ENCODE results near the gene DBP.
A peak's percentile ranks its signal among the peaks of the same experiment; 100 is the strongest.

Gene DBP

GRCh38 chr19:48624791-48625723, 12.1 kb downstream of the DBP start:
- DNase-seq = no peak

GRCh38 chr19:48624067-48624594, 13.0 kb downstream of the DBP start:
- peak; percentile 96 to 98 for DNase-seq

DNA sequence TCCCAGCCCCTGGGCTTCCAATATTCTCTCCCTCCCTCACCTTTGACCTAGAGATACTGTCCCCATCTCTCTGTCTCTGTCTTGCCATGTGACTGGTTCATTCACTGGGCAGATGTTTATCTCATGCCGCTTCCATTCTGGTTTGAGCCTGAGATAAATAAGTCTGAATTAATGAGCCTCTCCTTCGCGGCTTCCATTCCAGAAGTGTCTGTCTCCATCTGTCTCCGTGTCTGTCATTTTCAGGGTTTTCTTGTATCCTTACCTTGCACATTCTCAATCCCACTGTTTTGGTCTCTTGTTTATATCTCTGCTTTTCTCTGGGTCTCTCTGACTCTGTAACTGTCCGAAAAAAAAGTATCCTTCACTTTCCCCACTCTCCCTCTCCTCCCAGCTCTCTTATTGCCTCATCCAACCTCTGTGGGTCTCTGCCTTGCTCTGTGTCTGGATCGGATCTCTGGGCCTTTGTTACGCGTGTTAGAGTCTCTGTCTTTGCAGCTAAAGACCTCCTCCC, 13.6 kb downstream of the DBP start:
- DNase-seq = no peak

GRCh38 chr19:48619692-48620585, 17.2 kb downstream of the DBP start:
- no peak for DNase-seq

DNA sequence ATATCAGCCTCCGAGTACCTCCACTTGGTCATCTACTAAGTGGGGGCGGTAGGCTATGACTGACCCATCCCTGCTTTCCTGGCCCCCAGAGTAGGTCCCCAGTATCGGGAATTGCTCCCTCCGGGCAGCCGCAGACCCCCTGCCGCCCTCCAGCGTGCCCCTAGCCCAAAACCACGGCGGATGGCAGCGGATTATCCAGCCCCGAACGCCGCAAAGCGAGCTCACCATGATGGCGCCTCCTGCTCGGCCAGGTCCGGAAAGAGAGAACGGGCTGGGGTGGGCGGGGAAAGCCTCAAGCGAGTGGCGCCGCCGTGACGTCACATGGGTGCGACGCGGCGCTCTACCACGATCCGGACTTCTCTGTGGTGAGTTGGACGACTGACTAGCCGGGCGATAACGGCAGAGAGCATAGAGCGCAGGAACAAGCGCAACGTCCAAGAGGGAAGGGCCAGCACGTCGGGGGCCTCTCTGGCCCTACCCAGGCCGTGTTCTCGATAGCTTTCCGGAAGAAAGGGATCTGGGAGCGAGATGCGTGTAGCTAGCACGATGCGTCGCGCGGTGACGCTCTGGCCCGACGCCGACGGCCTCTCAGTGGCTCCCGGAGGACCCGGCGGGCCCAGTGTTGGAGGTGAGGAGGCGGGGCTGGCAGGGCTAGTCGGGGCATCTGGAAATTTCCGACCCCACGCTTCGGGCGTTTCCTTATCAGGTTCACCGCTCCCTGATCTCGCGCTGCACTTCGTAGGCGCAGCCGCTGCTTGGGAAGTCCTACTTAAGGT, 18.1 kb downstream of the DBP start, which contains the start of the genes RPL18 and SPHK2:
TSS of gene RPL18 (minus strand) at position 263 of the 776 bp plus-strand sequence. CDS start at position 228, 35 bp downstream.
TSS of gene SPHK2 (plus strand) at position 591 of the 776 bp plus-strand sequence. CDS start 1,009 bp downstream, outside the sequence.
- DNase-seq = peak; percentile 97 to 99

- DNase-seq = no peak
These were observed 18.8 kb downstream of the DBP start for GRCh38 chr19:48618278-48618915.

DNA sequence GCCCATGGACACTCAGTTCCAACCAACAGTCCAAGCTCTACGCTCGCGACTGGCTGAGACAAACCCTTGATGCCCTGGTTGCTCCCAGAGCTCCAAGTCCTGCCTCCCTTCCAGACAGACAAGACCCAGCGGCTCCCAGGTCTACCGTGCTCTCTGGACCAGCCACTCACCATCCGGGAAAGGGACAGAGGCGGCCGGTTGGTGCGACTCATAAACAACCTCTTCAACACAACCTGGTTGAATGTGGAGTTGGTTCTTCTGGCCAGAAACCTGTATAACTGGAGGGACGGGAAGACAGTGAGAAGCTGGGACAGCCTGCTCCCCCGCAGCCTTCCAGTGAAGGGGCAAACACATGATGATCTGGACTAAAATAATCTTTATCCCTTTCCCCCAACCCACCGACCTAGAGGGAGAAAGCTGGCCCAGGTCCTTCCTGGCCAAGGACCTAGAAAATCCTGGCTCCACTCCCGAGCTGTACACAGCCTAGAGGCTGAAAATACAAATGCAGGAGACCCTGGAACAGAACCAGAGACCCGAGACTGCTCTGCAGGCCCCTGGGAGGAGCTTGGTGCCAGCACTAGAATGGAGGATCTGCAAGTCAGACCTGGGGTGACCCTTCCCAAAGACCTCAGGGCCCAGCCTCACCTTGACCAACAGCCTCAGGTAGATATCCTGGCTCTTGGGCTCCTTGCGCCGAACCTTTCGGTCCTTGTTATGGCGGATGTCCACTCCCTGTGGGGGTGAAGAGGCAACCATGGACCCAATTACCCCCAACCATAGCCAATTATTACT, 19.8 kb downstream of the DBP start:
- no peak for DNase-seq

- DNase-seq = no peak
These were observed 20.6 kb downstream of the DBP start for GRCh38 chr19:48616491-48617056.

GRCh38 chr19:48616041-48616436, 21.1 kb downstream of the DBP start:
- peak in 1 of 2 experiments; percentile 16 for DNase-seq

DNA sequence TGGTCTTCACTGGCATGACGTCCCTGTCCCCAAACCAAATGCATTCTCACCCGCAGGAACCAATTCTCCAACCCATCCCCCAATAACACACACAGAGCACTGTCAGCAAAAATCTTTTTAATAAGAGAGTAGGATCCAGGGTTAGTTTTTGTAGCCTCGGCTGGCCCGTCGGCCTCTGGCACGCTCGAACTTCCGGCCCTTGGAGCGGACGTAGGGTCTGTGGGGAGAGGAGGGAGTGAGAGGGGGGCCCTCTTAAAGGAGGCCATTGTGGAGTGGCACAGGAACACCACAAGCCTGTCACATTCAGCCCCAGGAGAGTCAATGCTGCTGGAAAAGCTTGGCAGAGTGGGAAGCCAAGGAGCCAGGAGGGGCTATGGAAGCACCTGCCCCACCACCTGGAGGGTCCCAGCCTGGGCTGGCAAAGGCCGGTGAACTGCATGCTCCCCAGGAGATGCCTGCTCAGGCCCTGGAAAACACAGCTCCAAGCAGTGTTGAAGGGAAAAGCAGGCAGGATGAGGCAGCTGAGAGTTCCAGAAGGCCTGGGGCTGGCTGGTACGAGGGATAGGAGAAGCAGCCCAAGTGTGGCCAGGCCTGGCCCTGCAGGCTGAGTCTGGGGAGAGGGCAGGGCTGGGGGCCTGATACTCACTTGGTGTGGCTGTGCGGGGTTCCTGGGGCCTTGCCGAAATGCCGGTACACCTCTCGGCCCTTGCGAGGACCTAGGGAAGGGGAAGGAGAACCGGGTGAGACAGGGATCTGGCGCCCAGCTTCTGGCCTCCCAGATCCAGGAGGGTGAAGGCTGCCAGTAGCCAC, 21.7 kb downstream of the DBP start:
- DNase-seq = no peak

- DNase-seq = peak; percentile 23 to 64
These were observed 22.5 kb downstream of the DBP start, which contains the start of gene FAM83E for GRCh38 chr19:48614436-48615230. FAM83E (minus strand) TSS chr19:48615076; CDS start chr19:48613372, 1,704 bp downstream.

DNA sequence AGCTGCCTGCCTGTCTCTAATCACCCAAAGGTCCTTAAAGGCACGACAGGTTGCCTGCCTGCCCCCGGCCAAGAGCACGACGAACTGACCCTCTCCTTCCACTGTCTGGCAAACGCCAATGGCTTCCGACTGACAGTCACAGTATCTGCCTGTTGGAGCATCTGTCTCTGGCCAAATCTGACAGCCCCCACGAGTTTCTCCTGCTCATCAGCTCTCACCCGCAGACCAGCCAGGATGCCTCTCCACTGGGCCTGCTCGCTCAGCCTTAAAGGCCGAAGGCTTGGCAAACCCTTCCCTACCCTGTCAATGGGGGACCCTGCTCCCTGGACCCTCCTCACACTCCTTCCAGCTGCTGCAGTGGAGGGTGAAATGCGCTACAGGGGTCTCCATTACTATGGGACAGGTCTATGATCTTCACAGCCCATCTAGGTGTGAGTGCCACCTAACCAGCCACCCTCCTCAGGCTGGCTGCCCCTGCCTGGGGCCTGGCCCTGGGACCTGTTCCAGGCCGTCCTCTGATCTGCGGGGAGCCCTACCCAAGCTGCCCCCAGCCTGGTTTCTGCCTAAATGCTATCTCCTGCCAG, 23.2 kb downstream of the DBP start:
- no peak for DNase-seq

- no peak for DNase-seq
These were observed 23.9 kb downstream of the DBP start for GRCh38 chr19:48613024-48613851.

- DNase-seq = no peak
These were observed 25.3 kb downstream of the DBP start for GRCh38 chr19:48611872-48612271.

- DNase-seq = no peak
These were observed 27.5 kb downstream of the DBP start for GRCh38 chr19:48609571-48610108.

DNA sequence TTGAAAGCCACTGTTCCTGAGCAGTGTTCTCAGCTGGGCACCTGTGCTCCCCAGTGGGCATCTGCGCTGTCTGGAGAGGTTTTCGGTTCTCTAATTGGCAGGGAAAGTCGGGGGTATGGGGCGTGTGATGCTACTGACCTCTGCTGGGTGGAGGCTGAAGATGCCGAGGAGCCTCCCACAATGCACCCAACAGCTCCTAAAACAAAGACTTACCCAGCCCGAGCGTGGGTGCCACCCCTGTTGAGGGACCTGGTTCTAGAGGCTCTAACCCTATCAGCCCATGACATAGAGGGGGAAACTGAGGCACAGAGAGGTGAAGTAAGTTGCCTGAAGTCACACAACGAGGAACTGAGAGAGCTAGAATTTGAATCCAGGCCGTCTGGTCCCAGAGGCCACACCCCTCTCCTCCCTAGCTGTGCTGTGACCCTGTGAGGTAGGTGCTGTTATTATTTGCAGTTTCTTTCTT, 28.3 kb downstream of the DBP start:
- DNase-seq = peak; percentile 24 to 58

GRCh38 chr19:48607359-48607755, 29.8 kb downstream of the DBP start:
- no peak for DNase-seq
